Breast epithelium (tissue), 3 donors: ENCODE measurements around the gene CREB3L1.

ENCODE experiments used
- CTCF ChIP-seq, 3 donors: fragments of 450-650 bp; IDR thresholded peaks; one replicate each; pipeline ENCODE4 v1.5.1; 2016 to 2017; ENCODE audit warnings: antibody characterized with exemption in 3 of 3, mild to moderate bottlenecking in 3 of 3, moderate library complexity in 3 of 3
- POLR2AphosphoS5 ChIP-seq, 3 donors: sonication (generic); formaldehyde crosslinking; IDR thresholded peaks; one replicate each; pipeline ENCODE4 v1.6.1; 2017; ENCODE audit warnings: antibody characterized with exemption in 3 of 3

GRCh38 chr11:46265764-46266163 lies 11.7 kb upstream of the CREB3L1 start:
- TF ChIP-seq CTCF (IDR thresholded peaks at IDR 0.05) (no peak), POLR2AphosphoS5 (IDR thresholded peaks at IDR 0.05) (no peak)
